GM19324 (cell line): ENCODE results near the gene FBXO21.

ENCODE experiments used
- ATAC-seq: cut with Tn5 transposase; IDR thresholded peaks from one replicate; pipeline ENCODE4 v1.9.1; 2021; ENCODE audit warnings: mild to moderate bottlenecking, moderate library complexity; ENCODE audit not compliant: unreplicated experiment, low FRiP score

FBXO21 gene

DNA sequence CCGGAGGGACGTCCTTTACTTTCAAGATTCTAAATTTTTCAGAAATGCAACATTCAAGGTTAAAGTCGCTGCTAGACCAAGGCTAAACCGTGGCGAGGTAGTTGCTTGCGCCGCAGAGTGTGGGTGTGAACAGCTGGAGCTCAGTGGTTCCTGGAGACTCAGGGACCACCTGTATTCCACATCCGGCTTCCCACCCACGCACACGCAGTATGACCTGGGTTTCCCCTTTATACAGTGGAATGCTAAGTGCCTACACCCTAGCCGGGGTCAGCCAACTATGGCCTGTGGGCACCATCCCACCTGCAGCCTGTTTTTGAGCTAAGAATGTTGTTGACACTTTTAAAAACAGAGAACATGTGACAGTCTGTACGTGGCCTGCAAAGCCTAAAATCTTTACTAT is 48.2 kb downstream of the FBXO21 start:
- no peak for ATAC-seq

DNA sequence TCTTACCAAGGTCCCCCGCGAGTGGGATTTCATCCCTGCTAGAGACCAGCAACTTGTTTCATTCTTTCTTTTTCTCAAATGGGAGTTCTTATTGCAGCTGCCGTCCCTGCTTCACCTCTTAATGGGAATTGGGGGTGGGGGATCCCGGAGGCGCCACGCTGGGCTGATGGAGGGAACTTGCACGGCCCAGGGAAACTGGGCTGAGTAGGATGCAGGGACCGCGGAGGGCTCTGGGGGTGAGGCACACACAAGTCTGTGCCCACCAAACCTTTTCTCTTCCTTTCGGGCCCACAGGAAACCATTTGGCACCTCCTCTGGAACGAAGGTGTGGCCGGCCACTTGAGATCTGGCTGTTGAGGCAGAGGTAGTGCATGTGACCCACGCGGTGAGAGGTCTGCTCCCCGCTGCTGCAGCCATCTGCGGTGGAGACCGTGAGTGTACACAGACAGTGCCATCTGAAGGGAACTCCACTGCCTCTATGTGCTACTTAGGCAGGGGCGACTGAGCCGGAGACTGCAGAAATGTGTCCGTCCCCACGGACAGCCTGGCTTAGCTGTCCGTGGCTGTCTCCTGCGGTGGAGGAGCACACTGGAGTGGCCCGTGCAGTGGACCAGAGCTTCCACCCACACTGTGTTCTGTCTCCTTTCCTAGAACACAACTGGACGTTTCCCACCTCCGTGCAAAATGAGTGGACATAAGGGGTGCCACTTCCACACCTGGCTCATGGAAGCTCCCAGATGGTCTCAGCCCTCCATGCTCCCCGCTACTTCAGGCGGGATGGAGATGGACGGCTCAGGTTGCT is 49.0 kb downstream of the FBXO21 start:
- ATAC-seq, result no peak

DNA sequence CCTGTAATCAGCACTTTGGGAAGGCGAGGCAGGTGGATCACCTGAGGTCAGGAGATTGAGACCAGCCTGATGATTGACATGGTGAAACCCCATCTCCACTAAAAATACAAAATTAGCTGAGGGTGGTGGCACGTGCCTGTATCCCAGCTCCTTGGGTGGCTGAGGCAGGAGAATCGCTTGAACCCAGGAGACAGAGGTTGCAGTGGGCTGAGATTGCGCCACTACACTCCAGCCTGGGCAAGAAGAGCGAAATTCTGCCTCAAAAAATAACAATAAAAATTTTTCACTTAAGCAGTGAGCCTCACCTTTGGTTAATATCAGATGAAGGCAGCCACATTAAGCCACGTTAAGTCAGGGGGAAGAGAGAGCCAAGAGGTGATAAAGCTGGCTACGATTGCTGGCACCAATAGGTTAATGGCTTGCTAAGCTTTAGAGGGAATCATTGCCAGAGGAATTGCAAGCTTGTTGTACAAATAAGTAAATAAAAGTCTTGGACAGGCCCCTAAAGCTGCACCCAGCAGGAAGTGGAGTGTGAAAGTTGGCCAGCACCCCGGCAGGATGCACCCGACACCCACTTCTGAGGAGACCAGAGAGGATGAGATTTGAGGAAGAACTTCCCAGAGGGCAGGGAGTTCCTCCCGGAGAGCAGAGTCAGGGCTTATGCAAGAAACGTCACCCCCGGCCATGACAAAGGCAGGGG is 49.7 kb downstream of the FBXO21 start:
- no peak for ATAC-seq

DNA sequence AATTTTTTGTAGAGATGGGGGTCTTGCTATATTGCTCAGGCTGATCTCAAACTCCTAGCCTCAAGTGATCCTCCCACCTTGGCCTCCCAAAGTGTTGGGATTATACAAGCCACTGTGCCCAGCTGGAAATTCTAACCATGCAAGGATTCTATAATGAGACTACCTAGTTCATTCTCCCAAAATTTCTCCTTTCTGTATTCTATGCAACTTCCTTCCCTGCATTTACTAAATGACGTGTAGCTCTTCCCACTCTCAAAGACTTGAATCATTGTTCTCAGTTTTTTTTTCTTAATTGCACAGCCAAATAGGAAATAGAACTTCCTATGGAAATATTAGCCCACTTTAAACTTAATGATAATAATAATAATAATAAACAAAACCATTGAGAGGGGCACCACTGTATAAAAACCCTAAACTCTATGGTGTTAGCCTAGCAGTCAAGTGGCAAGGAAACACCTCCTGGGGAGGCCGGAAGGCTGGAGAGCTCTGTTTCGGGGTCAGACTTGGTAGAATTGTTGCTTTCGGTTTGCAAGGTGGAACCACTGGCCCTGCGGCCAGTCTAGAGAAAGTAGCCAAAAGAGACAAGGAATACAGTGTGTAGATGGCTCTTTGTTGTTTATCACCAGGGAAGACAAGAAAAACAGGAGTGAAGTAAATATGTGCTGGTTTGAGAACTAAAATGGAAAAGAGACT is 51.1 kb downstream of the FBXO21 start:
- ATAC-seq, result no peak

DNA sequence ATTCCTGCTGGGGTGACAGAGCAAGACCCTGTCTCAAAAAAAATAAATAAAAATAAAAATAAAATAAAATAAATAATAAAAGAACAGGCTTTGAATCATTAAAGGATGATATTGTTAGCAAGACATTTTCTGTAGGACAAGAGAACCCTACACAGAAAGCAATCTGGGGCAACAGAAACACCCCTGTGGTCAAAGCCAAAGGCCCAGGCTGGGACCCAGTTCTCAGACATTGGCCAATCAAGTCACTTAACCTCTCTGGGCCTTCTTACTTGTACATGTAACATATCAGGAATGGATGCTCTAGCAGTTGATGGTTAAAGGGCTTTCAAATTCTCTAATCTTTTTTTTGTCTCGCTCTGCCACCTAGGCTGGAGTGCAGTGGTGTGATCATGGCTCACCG is 55.5 kb downstream of the FBXO21 start:
- ATAC-seq, result no peak

DNA sequence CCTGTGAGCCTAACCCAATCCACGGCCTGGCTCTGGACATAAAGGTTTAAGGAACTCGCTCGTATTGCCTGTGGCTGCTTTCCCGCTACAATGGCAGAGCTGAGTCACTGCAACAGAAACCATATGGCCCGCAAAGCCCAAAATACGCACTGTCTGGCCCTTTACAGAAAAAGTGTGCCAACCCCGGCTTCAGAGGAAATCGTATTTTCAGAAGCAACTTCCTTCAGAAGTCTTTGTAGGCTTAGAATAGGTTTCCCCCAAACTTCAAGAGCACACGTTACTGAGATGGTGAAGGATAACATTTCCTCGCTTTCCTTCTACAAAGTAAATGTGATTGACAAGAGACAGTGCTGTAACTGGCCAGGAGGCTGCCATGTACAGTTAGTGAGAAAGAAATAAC is 56.2 kb downstream of the FBXO21 start:
- no peak for ATAC-seq

DNA sequence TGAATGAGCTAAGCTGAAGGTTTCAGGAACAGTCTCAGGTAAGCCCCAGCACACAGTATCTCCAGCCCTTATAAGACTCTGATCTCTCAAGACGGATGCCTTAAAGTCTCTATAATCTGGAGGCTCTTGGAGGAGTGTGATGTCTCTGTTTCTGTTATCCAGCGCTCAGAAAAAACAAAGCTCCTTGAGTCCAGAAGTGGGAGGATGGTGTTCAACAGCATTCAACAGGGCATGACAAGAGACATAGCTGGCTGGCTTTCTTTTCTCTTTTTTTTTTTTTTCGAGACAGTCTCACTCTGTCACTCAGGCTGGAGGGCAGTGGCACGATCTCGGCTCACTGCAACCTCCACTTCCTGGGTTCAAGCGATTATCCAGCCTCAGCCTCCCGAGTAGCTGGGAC is 59.5 kb downstream of the FBXO21 start:
- no peak for ATAC-seq

DNA sequence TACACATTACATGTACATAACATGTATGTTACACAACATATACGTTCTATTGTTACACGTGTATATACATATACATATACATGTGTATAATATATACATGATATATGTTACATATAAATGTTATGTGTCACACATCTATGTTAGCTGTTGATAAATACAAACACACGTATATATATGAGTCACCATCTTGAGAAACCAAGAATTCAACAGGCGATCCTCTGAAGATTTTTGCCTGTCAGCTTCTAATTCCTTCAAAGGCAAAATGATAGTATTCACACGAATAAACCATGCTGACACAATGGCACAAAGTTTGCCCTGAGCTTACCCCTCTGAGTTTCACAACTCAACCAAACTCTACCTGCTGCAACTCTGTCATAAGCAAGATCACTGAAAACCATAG is 60.9 kb downstream of the FBXO21 start:
- no peak for ATAC-seq

DNA sequence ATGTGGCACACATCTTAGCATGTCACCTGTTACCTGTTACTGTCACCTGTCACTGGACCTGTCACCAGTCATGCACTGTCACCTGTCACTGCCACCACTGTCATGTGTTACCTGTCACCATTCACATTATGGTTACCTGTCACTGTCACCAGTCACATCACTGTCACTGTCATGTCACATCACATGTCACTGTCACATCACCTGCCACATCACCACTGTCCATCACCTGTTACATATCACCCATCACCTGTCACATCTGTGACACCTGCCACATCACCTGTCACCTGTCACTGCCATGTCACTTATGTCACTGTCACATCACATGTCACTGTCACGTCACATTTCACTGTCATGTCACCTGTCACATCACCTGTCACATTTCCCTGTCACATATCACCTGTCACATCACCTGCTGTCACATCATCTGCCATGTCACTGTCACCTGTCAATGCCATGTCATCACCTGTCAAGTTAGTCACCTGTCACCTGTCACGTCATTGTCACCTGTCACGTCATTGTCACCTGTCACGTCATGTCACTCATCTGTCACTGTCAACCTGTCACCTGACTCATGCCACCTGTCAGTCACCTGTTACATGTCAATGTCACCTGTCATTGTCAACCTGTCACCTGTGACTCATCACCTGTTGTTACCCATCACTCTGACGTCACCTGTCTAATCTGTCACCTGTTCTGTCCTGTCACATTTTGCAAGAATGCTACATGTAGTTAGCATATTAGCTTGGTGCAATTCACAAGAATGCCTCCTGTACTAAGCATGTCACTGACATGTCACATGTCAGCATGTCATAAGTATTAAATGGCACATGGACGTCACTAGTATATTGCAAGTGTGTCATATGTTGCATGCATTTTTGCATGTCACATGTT is 62.1 kb downstream of the FBXO21 start:
- no peak for ATAC-seq

DNA sequence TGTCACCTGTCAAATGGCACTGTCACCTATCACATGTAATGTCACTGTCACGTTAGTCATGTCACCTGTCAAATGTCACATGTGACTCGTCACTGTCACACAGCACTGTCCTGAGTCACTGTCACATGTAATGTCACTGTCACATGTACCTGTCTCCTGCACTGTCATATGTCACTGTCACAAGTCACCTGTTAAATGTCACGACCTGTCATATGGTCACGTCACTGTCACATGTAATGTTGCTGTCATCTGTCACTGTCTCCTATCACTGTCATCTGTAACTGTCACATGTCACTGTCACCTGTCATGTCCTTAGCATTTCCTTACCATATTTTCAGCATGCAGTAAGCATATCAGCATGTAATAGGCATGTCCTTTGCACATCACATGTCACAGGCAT is 63.9 kb downstream of the FBXO21 start:
- no peak for ATAC-seq

DNA sequence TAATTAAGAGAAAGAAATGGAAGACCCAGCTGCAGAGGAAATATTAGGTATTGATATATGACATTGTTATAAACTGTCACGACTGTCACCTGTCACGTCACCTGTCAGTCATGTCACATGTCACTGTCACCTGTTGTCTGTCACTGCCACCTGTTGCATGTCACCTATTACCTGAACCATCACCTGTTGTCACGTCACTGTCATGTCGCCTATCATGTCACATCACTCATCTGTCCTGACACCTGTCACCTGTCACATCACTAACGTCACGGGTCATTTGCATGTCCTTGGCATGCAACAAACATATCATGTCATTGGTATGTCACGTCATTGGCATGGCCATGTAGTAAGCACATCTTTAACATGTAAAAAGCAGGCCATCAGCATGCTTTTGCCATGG is 64.5 kb downstream of the FBXO21 start:
- ATAC-seq, result no peak

DNA sequence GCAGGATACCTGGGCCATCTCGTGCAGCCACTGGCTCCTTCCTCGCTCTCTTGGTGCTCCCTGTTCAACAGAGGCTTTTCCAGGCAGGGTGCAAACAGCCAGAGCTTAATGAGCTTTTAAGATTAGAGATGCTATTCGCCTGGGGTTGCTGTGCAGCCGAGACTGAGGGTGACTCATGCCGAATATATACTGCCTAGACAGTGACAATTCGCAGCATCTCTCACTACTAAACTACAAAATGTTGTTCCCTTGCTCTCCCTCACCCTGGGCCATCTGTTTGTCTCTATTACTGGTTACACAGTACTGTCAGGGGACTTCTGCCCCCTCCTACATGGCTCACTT is 65.0 kb downstream of the FBXO21 start:
- no peak for ATAC-seq

DNA sequence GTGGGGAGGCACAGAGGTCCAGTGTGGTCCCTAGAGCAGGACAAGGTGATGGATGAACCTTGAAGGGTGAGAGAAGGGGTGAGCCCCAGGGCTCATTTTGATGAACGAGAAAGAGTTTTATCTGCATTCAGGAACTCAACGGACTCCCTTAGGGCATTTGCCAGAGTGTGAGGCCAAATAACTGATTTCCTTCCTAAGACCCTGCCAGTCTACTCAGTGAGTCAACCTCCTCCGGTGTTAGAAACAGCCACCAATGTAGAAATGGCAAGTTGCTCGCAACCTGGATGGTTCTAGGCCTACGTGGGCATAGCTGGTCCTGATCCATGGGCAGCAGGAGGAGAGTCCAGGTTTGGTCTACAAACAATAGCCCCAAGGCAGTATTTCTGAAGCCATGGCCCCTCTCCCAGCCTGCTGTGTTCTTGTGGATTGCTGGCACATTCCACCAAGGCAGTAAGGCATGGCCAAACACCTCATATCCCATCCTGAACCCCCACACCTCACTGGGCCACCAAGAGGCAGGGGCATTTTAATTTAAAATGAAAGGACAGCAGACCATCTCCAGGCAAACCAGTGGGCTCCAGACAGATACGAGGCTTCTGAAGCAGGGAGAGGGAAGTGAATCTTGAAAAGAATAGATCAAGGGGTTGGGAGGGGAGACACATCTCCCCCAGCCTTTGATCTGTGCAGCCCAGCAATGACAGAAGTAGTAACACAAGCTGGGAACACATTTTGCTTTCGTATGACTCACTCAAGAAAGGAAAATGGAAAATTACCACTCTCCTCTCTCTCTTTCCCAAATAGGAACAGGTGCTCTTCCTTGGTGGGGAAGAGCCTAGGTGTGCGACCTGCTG is 65.6 kb downstream of the FBXO21 start:
- ATAC-seq, result no peak

DNA sequence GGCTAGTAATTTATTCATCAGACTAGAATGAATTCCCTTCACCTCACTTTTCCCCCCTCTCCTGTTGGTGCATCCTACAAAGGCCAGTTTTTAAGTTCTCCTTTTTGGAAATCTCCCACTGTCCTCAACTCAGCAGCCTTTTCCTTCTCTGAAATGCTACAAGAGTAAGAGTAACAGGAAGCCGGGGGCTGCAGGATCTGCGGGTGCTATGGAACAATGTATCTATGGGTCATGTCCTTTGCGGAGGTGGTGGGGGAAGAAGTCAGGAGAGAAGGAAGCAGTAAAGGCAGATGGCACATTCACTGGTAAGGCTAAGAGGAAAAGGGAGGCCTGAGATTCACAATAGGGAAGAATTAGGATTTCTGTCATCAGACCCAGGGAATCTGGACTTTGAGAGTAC is 68.8 kb downstream of the FBXO21 start:
- ATAC-seq, result no peak

DNA sequence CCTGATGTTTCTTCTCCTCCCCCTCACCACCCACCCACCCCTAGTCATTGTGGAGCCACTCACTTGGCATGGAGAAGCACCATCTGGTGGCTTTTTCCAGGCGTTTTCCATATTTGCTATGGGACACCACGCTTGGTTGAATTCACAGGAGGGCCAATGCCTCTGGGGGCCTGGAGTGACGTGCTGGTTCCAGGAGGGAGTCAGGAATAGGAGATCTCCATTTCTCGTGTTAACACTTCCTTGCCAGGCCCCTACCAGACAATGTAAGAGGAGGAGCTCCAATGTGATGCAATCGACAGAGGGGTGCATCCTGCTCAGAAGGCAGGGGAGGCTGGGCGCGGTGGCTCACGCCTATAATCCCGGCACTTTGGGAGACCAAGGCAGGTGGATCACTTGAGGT is 69.5 kb downstream of the FBXO21 start:
- ATAC-seq, result no peak

DNA sequence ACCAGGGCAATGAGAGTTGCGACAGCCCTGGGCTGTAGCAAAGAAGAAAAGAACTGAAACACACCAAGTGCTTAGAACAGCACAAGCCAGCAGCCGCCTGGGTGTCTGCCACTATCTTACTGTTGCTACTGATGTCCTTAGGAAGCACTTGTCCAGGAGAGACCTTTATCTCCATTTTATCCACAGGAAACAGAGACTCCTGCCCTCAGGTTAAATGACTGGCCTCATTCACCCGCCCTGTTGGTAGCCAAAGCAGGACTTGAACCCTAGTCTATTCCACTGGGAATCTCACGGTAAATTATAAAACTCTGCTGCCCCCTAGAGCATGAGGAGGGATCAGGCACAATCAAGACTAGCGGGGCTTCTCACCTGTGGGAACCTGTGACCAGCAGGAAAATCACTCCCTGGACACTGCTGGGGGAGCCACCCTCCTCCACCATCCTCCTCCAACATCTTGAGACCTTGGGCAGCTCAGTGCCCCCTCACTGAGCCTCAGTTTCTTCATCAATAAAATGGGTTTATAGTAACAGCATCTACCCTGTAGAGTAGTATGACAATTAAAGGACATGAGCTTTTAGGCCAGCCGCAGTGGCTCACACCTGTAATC is 70.6 kb downstream of the FBXO21 start:
- ATAC-seq, result no peak

DNA sequence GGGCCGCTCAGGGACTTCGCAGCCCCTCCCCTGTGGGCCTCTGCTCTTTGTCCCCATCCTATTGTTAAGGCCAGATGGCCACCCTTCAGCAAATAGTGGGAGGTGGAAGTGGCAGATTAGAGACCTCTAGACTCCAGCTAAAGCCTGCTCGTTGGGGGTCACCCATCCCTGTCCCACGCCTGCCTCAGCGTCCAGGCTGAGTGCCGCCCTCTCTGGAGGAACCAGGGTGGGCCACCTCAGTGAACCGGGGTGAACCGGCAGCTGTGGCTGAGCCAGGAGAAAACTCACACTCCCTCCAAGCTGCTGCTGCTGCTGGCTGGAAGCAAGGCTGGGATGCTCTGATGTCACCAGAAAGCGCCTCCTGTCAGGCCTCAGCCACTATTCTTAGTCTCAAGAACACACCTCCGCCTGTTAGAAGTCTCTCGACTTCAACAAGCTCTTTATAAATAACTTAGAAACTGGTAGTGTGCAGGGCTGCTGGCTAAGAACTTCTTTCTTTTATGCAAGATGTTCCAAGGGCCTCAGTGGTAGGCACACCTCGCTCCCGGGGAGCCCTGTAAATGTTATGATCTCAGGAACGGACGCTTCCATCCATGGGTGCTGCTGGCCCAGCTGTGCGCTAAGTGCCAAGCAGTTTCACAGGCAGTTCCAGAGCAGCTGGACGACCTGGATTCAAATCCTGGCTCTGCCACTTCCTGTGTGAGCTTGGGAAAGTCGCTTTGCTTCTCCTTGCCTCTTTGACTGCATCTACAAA is 71.3 kb downstream of the FBXO21 start:
- no peak for ATAC-seq

DNA sequence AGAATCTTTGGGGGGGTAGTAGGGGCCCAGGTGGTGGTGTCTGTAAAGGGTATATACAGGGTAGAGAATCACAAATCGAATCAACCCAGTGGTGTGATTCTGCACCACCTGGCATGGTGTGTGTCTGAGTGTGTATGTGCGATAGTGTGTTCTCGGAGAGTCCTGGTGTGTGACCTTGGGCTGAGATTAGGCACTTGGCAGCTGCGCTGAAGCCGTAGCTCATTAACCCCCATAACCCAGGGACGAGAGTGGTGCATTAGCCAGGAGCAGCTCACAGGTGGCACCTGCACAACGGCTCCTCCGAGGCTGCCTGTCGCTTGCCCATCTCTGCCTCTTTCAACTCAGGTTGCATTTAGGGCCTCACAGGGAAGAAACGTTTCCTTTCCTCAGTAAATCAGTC is 75.5 kb downstream of the FBXO21 start:
- ATAC-seq, result no peak

DNA sequence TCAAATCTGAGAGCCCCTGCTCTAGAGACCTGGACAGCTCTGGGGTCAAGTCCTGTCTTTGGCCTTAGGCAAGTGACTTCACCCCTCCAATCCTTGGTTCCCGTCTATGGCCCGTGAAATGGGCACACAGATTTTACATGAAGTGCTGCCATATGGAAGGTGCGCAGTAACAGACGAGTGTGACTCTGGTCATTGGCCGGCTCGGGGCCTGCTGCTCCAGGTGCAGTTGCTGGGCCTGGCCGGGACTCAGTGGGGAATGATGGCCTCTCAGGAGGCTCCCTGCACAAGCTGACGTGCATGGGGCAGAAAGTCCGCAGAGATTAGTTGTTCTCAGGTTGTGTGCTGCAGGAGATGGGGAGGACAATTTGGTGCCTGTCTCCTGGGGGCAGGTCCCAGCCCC is 77.0 kb downstream of the FBXO21 start:
- no peak for ATAC-seq
